Articular chondrocyte of knee joint (primary cell): ENCODE data around the gene RNMT. TPM values are rescaled to one million over a fixed set of nuclear protein-coding genes. Genes with fewer than 3 reads are reported as not detected.

Experiments
- small RNA-seq: library from RNA; depleted of rRNA; stranded (forward); fragments of <200 nt; gene quantifications from one replicate; pipeline ENCODE3, GENCODE V24; 2012
- total RNA-seq: library from RNA; depleted of rRNA; stranded (reverse); fragments of >200 nt; gene quantifications from 2 replicates; pipeline ENCODE4 v1.2.3, GENCODE V29; 2012

RNMT gene
- total RNA-seq, result 35.7 and 37.4 TPM in 2 replicates

GRCh38 chr18:13726232-13726971 is at the start of gene RNMT, which contains the start of gene FAM210A:
RNMT (plus strand) TSS chr18:13726673; CDS start chr18:13731518, 4,845 bp downstream.
FAM210A (minus strand) TSS chr18:13726558; CDS start chr18:13682077, 44,481 bp downstream.

Small RNA genes lying within 50 kb of the gene (small RNA-seq; reads per million reads assigned to genes)
- gene AP001525.1, result not detected
- not detected for gene RN7SL362P

Other genes with a start within 250 kb of the RNMT start
- gene FAM210A, start 115 bp upstream of the RNMT start, total RNA-seq, result 21.8 and 30.8 TPM in 2 replicates
- gene MC5R, start 97.5 kb downstream of the RNMT start, total RNA-seq, result not detected in 2 replicates
- gene MC2R, start 188.9 kb downstream of the RNMT start, total RNA-seq, result not detected in 2 replicates